HTR-8/SVneo (cell line): ENCODE measurements around the gene MYO1E.

Experiments
- DNase-seq: peaks from one replicate; pipeline ENCODE4 v3.0.0; 2011; ENCODE audit warnings: low spot score, mixed read lengths; ENCODE audit not compliant: insufficient read length
- FAIRE-seq: peaks from 2 replicates; lab custom pipeline; 2011; peaks lifted over from hg19 to GRCh38; lab: Jason Lieb, UNC

MYO1E gene

GRCh38 chr15:59116771-59117170, 255.9 kb downstream of the MYO1E start:
- FAIRE-seq (no peak), DNase-seq (no peak)

GRCh38 chr15:59116141-59116540, 256.5 kb downstream of the MYO1E start:
- FAIRE-seq: no peak
- no peak for DNase-seq

GRCh38 chr15:59115047-59115446, 257.6 kb downstream of the MYO1E start:
- no peak for FAIRE-seq
- no peak for DNase-seq

GRCh38 chr15:59111251-59111650, 261.4 kb downstream of the MYO1E start:
- DNase-seq (no peak), FAIRE-seq (no peak)

- DNase-seq (no peak), FAIRE-seq (no peak)
These were observed 266.8 kb downstream of the MYO1E start for GRCh38 chr15:59105854-59106253.

- DNase-seq: peak; percentile 96
- peak; percentile 74 for FAIRE-seq
These were observed 267.5 kb downstream of the MYO1E start, which contains the start of gene CCNB2 for GRCh38 chr15:59104912-59105732. Gene CCNB2, plus strand, starts transcription at chr15:59105146. Its CDS starts 123 bp downstream, at chr15:59105269.

GRCh38 chr15:59104602-59104911, 268.1 kb downstream of the MYO1E start:
- FAIRE-seq (no peak), DNase-seq (no peak)

GRCh38 chr15:59099162-59099685, 273.4 kb downstream of the MYO1E start:
- DNase-seq (no peak), FAIRE-seq (no peak)

- no peak for FAIRE-seq
- no peak for DNase-seq
These were observed 276.2 kb downstream of the MYO1E start for GRCh38 chr15:59096429-59096828.

GRCh38 chr15:59094077-59094476, 278.6 kb downstream of the MYO1E start:
- DNase-seq (no peak), FAIRE-seq (no peak)

- DNase-seq: no peak
- no peak for FAIRE-seq
These were observed 284.9 kb downstream of the MYO1E start for GRCh38 chr15:59087731-59088130.
